NCI-H524 treated with DMSO at 0.1 percent for 48 hours (cell line): ENCODE results near the gene RRP8.

Experiments
- DNase-seq: peaks from one replicate; lab custom pipeline; 2025; lab: John Stamatoyannopoulos, UW

The RRP8 gene

GRCh38 chr11:6603287-6604080, at the start of gene RRP8, which contains the start of gene ILK:
TSS of gene RRP8 (minus strand) at chr11:6603616. CDS start at chr11:6603502, 114 bp downstream.
TSS of gene ILK (plus strand) at chr11:6603774. CDS start at chr11:6604272, 498 bp downstream.
- DNase-seq = no peak

GRCh38 chr11:6653097-6653496, 49.7 kb upstream of the RRP8 start:
- no peak for DNase-seq

GRCh38 chr11:6652182-6652581, 48.8 kb upstream of the RRP8 start:
- no peak for DNase-seq

GRCh38 chr11:6650980-6651379, 47.6 kb upstream of the RRP8 start:
- DNase-seq = no peak

- no peak for DNase-seq
Observed at GRCh38 chr11:6650104-6650503, 46.7 kb upstream of the RRP8 start.

- DNase-seq = no peak
Observed at GRCh38 chr11:6648501-6648900, 45.1 kb upstream of the RRP8 start.

GRCh38 chr11:6647836-6648235, 44.4 kb upstream of the RRP8 start:
- DNase-seq = no peak

- DNase-seq = no peak
Observed at GRCh38 chr11:6646918-6647679, 43.7 kb upstream of the RRP8 start.

GRCh38 chr11:6646576-6646917, 43.1 kb upstream of the RRP8 start:
- no peak for DNase-seq

GRCh38 chr11:6646071-6646470, 42.7 kb upstream of the RRP8 start:
- no peak for DNase-seq

- DNase-seq = no peak
Observed at GRCh38 chr11:6642957-6643356, 39.5 kb upstream of the RRP8 start.

GRCh38 chr11:6640985-6641701, 37.7 kb upstream of the RRP8 start:
- no peak for DNase-seq

- no peak for DNase-seq
Observed at GRCh38 chr11:6640036-6640984, 36.9 kb upstream of the RRP8 start.

GRCh38 chr11:6638429-6638828, 35.0 kb upstream of the RRP8 start:
- DNase-seq = peak; percentile 7

GRCh38 chr11:6637871-6638270, 34.5 kb upstream of the RRP8 start:
- no peak for DNase-seq

GRCh38 chr11:6636480-6636879, 33.1 kb upstream of the RRP8 start:
- no peak for DNase-seq

- DNase-seq = no peak
Observed at GRCh38 chr11:6635082-6635932, 31.9 kb upstream of the RRP8 start.

- no peak for DNase-seq
Observed at GRCh38 chr11:6634534-6634933, 31.1 kb upstream of the RRP8 start.

GRCh38 chr11:6633422-6634408, 30.3 kb upstream of the RRP8 start:
- no peak for DNase-seq
